Measurements from ENCODE around the gene DUSP22.

Gene DUSP22

DNA sequence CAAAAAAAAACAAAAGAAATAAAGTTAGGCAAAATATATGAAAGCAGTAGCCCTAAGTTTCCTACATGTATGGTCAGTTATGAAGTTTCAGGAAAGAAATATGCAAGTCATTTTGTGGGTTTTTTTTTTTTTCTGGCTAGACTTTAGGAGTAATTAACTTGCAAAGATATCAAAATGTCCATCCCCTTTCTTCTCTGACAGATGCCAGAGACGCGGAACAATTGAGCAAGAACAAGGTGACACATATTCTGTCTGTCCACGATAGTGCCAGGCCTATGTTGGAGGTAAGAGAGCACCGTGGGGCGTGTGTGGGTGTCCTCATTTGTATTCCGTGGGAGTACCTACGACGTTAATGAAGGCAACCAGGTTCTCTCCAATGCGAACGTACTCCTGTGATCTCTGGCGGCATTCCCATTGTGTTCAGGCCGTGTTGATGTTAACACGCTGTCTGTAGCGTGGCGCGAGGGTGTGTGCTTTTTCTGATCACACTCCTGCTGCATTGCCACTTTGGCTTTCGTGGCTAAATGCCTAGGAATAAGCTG is 19.5 kb downstream of the DUSP22 start:
- no peak overlapping the region for H3K4me3 ChIP-seq (replicated peaks in 1 of 2; ENCODE audit: low read depth in 2 of 2, low read length in 2 of 2)
- no peak for DNase-seq (ENCODE audit: low read depth in 2 of 2)

GRCh38 chr6:313087-313486 is 20.8 kb downstream of the DUSP22 start:
- no peak overlapping the region for H3K4me3 ChIP-seq (replicated peaks in 1 of 2; ENCODE audit: low read depth in 2 of 2, low read length in 2 of 2)
- no peak for DNase-seq (ENCODE audit: low read depth in 2 of 2)
- no peak for TF ChIP-seq CTCF (IDR thresholded peaks at IDR 0.05; ENCODE audit: low read depth, low read length)

More for the DNA sequence above, 19.5 kb downstream of the DUSP22 start:
- no peak for TF ChIP-seq CTCF (IDR thresholded peaks at IDR 0.05; ENCODE audit: low read depth, low read length)

- no peak for DNase-seq (ENCODE audit: low read depth in 2 of 2)
- no peak overlapping the region for H3K4me3 ChIP-seq (replicated peaks in 1 of 2; ENCODE audit: low read depth in 2 of 2, low read length in 2 of 2)
- TF ChIP-seq CTCF (IDR thresholded peaks at IDR 0.05; ENCODE audit: low read depth, low read length): no peak
Observed at GRCh38 chr6:313917-314316, 21.6 kb downstream of the DUSP22 start.

GRCh38 chr6:314377-314776 is 22.1 kb downstream of the DUSP22 start:
- no peak for TF ChIP-seq CTCF (IDR thresholded peaks at IDR 0.05; ENCODE audit: low read depth, low read length)
- DNase-seq (ENCODE audit: low read depth in 2 of 2): no peak
- no peak overlapping the region for H3K4me3 ChIP-seq (replicated peaks in 1 of 2; ENCODE audit: low read depth in 2 of 2, low read length in 2 of 2)

DNA sequence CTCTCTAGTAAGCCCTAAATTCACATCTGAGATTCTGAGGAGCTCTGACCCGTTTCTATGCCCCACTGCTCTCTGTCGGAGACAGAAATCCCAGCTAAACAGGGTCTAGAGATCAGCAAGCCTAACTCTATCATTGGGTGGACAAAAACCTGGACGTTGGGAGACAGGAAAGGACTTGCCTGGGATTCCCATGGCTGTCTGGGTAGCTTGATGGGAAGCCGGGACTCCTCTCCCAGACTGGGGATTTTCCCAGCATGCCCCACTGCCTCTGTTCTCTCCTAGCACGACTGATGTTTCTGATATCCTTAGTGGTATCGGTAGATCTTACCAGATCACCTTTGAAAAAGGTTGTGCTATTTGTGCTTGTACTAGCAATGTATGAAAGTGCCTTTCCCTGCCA is 22.9 kb downstream of the DUSP22 start:
- TF ChIP-seq CTCF (IDR thresholded peaks at IDR 0.05; ENCODE audit: low read depth, low read length): no peak
- no peak for DNase-seq (ENCODE audit: low read depth in 2 of 2)
- no peak overlapping the region for H3K4me3 ChIP-seq (replicated peaks in 1 of 2; ENCODE audit: low read depth in 2 of 2, low read length in 2 of 2)

DNA sequence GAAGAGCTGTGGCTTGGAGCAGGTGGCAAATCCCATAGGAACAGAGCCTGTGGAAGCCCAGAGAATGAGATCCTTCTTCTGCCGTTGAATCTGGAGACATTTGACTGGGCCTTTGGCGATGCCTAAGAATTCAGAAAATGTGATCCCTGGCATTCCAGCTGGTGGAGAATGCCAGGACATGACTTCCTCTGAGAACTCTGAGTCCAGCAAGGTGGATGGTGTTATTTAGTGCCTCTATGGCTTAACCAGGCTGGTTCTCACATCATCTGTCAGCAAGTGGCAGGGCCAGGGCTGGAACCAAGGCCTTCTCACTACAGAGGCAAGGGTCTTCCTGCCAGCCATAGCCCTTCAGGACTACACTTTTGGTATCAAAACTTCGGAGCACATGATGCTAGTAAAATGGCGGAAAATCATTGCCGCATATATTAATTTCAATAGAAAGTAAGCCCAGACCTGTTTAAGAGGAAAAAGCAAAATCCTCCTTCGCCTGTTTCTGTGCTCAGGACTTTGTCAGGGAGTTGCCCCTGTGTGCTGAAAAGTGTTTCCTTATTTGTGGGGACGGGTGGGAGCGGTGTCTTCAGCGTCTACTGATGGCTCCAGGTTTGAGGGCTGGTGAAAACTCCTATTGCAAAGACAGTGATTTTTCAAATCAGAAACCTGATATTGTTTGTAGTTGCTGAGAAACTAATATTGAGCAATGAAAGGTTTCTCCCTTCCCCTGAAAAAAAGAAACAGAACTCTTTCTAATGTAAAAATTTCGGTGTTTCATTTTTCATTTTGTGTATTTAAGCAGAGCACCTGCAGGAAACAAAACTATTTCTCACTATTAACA is 23.9 kb downstream of the DUSP22 start:
- no peak overlapping the region for H3K4me3 ChIP-seq (replicated peaks in 1 of 2; ENCODE audit: low read depth in 2 of 2, low read length in 2 of 2)
- no peak for TF ChIP-seq CTCF (IDR thresholded peaks at IDR 0.05; ENCODE audit: low read depth, low read length)
- DNase-seq (ENCODE audit: low read depth in 2 of 2): no peak
